ENCODE results near the gene POU6F2.

DNA sequence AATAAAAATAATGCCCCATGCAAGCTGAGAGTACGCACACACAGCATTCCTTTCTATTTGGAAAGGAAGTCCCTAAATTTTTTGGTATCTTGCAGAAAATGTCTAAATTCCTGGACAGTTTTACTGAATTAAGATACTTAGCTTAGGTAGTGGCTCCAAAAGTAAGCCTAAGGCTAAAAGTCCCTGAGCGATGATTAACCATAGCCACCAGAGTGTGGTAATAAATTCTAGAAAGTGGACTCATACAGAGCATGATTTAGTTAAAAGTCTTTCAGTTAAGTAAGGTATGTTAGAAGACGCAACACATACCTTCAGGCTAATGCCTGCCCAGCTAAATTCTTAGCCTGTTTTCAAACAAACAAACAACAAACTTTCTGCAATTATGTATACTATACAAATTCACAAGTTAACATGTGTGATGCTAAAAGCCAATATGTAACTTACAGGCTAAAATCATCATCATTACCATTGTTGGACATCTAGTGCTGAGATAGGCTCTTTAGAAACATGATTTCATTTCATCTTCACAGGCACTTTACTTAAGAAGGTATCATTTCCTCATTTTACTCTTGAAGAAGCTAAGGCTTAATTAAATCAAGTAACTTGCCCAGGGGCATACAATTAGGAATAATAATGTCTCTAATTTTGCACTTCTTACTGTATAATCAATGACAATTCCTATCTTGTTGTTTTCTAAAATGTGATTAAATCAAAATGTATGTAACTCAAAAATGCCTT, 327.1 kb downstream of the POU6F2 start:
- no peak for TF ChIP-seq ZFX (IDR thresholded peaks at IDR 0.05; ENCODE audit: borderline replicate concordance)
- TF ChIP-seq, protein P1, sequence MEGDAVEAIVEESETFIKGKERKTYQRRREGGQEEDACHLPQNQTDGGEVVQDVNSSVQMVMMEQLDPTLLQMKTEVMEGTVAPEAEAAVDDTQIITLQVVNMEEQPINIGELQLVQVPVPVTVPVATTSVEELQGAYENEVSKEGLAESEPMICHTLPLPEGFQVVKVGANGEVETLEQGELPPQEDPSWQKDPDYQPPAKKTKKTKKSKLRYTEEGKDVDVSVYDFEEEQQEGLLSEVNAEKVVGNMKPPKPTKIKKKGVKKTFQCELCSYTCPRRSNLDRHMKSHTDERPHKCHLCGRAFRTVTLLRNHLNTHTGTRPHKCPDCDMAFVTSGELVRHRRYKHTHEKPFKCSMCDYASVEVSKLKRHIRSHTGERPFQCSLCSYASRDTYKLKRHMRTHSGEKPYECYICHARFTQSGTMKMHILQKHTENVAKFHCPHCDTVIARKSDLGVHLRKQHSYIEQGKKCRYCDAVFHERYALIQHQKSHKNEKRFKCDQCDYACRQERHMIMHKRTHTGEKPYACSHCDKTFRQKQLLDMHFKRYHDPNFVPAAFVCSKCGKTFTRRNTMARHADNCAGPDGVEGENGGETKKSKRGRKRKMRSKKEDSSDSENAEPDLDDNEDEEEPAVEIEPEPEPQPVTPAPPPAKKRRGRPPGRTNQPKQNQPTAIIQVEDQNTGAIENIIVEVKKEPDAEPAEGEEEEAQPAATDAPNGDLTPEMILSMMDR (IDR thresholded peaks at IDR 0.05) = no peak

Measured in 22Rv1 (cell line).